Retinal pigment epithelial cell (primary cell): Measurements from ENCODE around the gene PNLIP.

Experiments
- DNase-seq: peaks from one replicate; pipeline ENCODE4 v3.0.0-alpha.2; 2010; ENCODE audit warnings: low read depth
- H3K4me3 ChIP-seq: 2 replicates; pipeline ENCODE4 v1.5.1; 2011; ENCODE audit warnings: mild to moderate bottlenecking, low read length, control low read depth, moderate library complexity
- TF ChIP-seq, protein P1 (sequence below): conservative IDR thresholded peaks from 2 replicates; pipeline ENCODE4 v1.5.1; 2011; ENCODE audit warnings: low read depth, low read length, control low read depth, inconsistent platforms

Gene PNLIP

GRCh38 chr10:116545756-116546155 lies at the start of gene PNLIP:
PNLIP (plus strand) TSS chr10:116545931; CDS start chr10:116546093, 162 bp downstream.
- TF ChIP-seq, protein P1, sequence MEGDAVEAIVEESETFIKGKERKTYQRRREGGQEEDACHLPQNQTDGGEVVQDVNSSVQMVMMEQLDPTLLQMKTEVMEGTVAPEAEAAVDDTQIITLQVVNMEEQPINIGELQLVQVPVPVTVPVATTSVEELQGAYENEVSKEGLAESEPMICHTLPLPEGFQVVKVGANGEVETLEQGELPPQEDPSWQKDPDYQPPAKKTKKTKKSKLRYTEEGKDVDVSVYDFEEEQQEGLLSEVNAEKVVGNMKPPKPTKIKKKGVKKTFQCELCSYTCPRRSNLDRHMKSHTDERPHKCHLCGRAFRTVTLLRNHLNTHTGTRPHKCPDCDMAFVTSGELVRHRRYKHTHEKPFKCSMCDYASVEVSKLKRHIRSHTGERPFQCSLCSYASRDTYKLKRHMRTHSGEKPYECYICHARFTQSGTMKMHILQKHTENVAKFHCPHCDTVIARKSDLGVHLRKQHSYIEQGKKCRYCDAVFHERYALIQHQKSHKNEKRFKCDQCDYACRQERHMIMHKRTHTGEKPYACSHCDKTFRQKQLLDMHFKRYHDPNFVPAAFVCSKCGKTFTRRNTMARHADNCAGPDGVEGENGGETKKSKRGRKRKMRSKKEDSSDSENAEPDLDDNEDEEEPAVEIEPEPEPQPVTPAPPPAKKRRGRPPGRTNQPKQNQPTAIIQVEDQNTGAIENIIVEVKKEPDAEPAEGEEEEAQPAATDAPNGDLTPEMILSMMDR = no peak
- DNase-seq = no peak
- H3K4me3 ChIP-seq = no peak within 1 kb of the TSS

GRCh38 chr10:116504786-116505185 lies 40.9 kb upstream of the PNLIP start:
- TF ChIP-seq, protein P1 = no peak
- DNase-seq = no peak
- no peak overlapping the region for H3K4me3 ChIP-seq

- H3K4me3 ChIP-seq = no peak overlapping the region
- no peak for DNase-seq
- TF ChIP-seq, protein P1 = no peak
Observed at GRCh38 chr10:116510565-116510964, 35.2 kb upstream of the PNLIP start.

GRCh38 chr10:116511365-116511764 lies 34.4 kb upstream of the PNLIP start:
- TF ChIP-seq, protein P1 = no peak
- no peak for DNase-seq
- H3K4me3 ChIP-seq = no peak overlapping the region

DNA sequence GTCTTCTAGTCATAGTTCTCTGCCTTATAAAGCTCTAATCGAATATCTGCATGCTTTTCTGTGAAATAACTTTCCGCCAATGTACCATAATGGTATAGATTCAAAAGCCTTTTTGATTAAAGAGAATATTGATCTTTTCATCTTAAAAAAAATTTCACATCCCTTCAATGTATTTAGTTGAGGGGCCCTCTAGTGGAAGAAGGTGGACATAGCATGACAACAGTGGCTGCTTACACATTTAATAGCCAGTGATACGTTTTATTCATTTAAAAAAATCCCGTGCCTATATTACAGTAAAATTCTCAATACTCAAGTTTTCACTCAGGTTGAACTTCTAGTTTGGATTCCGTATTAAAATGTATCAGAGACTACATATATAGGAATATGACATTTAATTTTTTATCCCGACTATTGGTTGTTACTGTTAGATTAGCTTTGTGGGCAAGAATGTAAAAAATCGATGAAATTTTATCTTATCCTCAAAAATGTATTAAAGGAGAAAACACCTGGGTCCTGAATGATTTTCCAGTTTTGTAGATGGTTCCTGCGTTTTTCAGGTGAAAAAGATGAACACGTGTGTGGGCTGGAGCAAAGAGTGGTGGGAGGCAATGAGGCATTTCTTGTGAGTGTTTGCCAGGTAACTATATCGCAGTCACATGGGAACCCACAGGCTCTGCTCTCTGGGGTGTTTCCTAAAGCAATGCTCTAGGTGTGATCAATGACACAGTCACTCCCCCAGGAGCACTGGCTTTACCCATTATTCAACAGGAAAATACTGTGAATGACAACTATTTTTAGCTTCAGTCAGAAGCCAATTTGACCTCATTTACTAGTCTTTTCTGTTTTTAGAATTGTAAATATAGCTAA lies 24.1 kb upstream of the PNLIP start:
- DNase-seq = peak; percentile 14
- no peak overlapping the region for H3K4me3 ChIP-seq
- TF ChIP-seq, protein P1 = peak; percentile 88

GRCh38 chr10:116522803-116523381 lies 22.8 kb upstream of the PNLIP start:
- TF ChIP-seq, protein P1 = no peak

DNA sequence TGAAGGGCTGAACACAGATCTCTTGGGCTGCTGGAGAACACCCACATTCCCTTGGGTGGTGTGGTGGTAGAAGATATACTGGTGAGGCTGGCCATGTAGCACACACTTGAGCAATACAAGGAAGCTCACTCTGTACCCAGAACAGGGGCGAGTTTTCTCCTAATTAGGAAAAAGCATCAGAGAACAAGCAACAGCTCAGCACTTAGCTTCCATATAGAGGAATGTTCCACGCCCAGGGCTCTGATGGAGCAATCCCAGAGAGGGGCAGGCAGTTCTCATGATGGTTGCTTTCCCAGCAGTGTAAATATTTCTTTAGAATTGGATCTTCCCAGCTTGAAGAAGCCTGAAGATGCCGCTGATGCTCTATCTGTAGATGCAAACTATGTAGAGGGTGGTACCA lies 21.0 kb upstream of the PNLIP start:
- TF ChIP-seq, protein P1 = no peak
- DNase-seq = no peak
- H3K4me3 ChIP-seq = no peak overlapping the region

More at GRCh38 chr10:116522803-116523381, 22.8 kb upstream of the PNLIP start:
- no peak overlapping the region for H3K4me3 ChIP-seq
- no peak for DNase-seq
